Tibial artery (tissue), 4 donors: Measurements from ENCODE around the gene ZNF502.
"Not testable (repeated sequence)": the region's sequence is repeated elsewhere in the genome, so short reads cannot be mapped to it uniquely, and the experiment has no call there.

Experiments used
- DNase-seq, 2 donors: peaks; one replicate each; pipeline ENCODE4 v3.0.0-alpha.2; 2019
- H3K27ac ChIP-seq, 2 donors: fragments of 200-600 bp; sonication (generic) in 1 of 2; 1 replicate in 1 of 2; 2 replicates in 1 of 2; pipeline ENCODE4 v1.5.1; 2018 to 2019; ENCODE audit warnings: mild to moderate bottlenecking in 1 of 2
- H3K27me3 ChIP-seq, 2 donors: fragments of 200-600 bp; sonication (generic) in 1 of 2; one replicate each; pipeline versions ENCODE4 v1.5.1 to v1.6.0; 2016 to 2019
- H3K36me3 ChIP-seq, 3 donors: fragments of 200-600 bp; sonication (generic) in 2 of 3; one replicate each; pipeline ENCODE4 v1.5.1; 2016 to 2019; ENCODE audit warnings: mild to moderate bottlenecking in 2 of 3
- H3K4me1 ChIP-seq, 4 donors: fragments of 200-600 bp; sonication (generic) in 2 of 4; 1 replicate in 3 of 4; 2 replicates in 1 of 4; pipeline ENCODE4 v1.5.1; 2016 to 2019
- H3K4me3 ChIP-seq, 2 donors: fragments of 200-600 bp; sonication (generic) in 1 of 2; 1 replicate in 1 of 2; 2 replicates in 1 of 2; pipeline ENCODE4 v1.5.1; 2018 to 2019; ENCODE audit warnings: mild to moderate bottlenecking in 2 of 2
- H3K9me3 ChIP-seq, 3 donors: fragments of 200-600 bp; sonication (generic) in 1 of 3; one replicate each; pipeline ENCODE4 v1.5.1; 2016 to 2019
- intact Hi-C: fragments of 100-400 bp; cut with DNase I; formaldehyde crosslinking; loops from one replicate; pipeline ENCODE4 v1.15.0; 2023; ENCODE audit warnings: low total_unique reads
- TF ChIP-seq, protein P1 (sequence below), 2 experiments: fragments of 200-600 bp in 1 of 2; fragments of 450-650 bp in 1 of 2; IDR thresholded peaks; one replicate each; pipeline ENCODE4 v1.5.1; 2017 to 2019; ENCODE audit warnings: antibody characterized with exemption in 2 of 2, mild to moderate bottlenecking in 1 of 2, moderate library complexity in 1 of 2

ZNF502 gene

GRCh38 chr3:44712455-44713075 lies at the start of gene ZNF502:
TSS of gene ZNF502 (plus strand) at chr3:44712660. CDS start at chr3:44720262, 7,602 bp downstream.
- H3K9me3 ChIP-seq, result peaks cover 0 to 29% (median 11%) of the 10 kb centered on the region in 3 donors
- H3K36me3 ChIP-seq, result peaks cover 15 to 25% (median 17%) of the 10 kb centered on the region in 3 donors
- H3K27ac ChIP-seq, result peak within 1 kb of the TSS; percentile 77 to 78
- no peaks in the 10 kb centered on the region for H3K27me3 ChIP-seq
- intact Hi-C loops, result loop anchor here (5.0 kb wide), 1 partner anchor 50 kb away; the partner anchor contains the start of genes KIAA1143 and KIF15
- TF ChIP-seq, protein P1, sequence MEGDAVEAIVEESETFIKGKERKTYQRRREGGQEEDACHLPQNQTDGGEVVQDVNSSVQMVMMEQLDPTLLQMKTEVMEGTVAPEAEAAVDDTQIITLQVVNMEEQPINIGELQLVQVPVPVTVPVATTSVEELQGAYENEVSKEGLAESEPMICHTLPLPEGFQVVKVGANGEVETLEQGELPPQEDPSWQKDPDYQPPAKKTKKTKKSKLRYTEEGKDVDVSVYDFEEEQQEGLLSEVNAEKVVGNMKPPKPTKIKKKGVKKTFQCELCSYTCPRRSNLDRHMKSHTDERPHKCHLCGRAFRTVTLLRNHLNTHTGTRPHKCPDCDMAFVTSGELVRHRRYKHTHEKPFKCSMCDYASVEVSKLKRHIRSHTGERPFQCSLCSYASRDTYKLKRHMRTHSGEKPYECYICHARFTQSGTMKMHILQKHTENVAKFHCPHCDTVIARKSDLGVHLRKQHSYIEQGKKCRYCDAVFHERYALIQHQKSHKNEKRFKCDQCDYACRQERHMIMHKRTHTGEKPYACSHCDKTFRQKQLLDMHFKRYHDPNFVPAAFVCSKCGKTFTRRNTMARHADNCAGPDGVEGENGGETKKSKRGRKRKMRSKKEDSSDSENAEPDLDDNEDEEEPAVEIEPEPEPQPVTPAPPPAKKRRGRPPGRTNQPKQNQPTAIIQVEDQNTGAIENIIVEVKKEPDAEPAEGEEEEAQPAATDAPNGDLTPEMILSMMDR (IDR thresholded peaks at IDR 0.05), result peak; percentile 42 to 51
- peak within 1 kb of the TSS; percentile 85 to 94 for H3K4me3 ChIP-seq
- peak; percentile 86 to 89 for DNase-seq
- H3K4me1 ChIP-seq, result peaks cover 0 to 10% (median 4%) of the 10 kb centered on the region in 4 donors

DNA sequence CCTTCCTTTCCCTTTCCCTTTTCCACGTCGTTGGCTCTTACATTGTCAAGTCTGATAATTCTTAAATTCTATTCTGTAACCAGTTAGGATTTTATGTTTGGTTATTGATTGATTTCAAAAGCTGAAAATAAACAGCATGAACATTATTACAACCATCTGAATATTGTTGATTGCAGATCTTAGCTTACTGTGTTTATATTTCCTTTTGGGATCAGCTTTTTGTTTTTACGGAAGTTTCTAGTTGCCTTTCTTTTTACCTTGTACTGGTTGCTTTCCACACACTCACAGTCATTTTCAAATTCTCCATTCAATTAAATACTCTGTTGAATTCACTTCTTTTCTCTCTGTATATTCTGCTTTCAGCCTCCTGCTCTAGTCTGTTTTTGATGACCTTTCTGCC lies 47.3 kb upstream of the ZNF502 start:
- Histone ChIP-seq H3K4me1 (no peaks in the 10 kb centered on the region), H3K4me3 (no peak overlapping the region), H3K27me3 (no peaks in the 10 kb centered on the region), H3K9me3 (peaks cover 0 to 32% (median 14%) of the 10 kb centered on the region in 3 donors), H3K27ac (no peak overlapping the region), H3K36me3 (peaks cover 16 to 22% (median 19%) of the 10 kb centered on the region in 3 donors)
- DNase-seq, result no peak
- intact Hi-C loops, result no loop called here
- TF ChIP-seq, protein P1 (IDR thresholded peaks at IDR 0.05), result no peak

DNA sequence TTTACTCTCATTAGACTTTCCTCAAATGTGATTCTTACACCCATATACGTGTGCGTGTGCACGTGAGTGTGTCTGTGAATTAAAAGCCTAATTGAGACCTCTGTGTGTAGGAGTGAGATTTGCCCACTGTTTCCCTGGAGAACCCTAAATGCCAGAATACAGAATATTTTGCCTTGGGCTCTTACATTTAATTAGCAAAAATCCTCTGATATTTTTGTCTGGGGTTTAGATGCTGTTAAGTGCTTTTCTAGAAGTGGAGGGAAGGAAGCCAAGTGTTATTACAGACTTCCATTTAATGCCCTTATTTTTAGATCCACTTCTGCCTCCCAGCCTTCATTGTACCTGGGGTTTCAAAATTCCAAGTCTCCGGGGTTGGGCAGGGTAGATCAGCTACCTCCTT lies 46.1 kb upstream of the ZNF502 start:
- Histone ChIP-seq H3K4me1 (no peaks in the 10 kb centered on the region), H3K27me3 (no peaks in the 10 kb centered on the region), H3K9me3 (peaks cover 0 to 25% (median 3%) of the 10 kb centered on the region in 3 donors), H3K36me3 (peaks cover 4 to 11% (median 7%) of the 10 kb centered on the region in 3 donors), H3K27ac (no peak overlapping the region), H3K4me3 (no peak overlapping the region)
- TF ChIP-seq, protein P1 (IDR thresholded peaks at IDR 0.05), result no peak
- intact Hi-C loops, result no loop called here
- no peak for DNase-seq

DNA sequence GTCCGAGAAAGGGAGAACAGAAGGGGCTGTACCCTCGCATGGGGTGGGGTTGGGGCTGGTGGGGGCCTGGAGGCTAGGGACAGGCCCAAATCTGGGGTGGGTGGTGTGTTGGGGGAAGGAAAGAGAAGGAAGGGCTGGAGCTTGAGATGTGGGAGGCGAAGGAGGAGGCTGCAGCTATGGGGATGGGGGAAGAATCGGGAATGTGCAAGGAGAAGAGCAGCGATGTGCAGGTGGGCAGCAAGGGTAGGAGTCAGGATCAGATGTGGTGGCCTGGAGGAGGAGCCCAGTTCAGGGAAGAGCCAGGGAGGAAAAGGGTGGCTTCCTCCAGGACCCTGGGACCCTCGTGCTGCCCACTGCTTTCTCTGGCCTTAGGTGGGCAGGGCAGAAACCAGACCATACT lies 42.7 kb upstream of the ZNF502 start:
- TF ChIP-seq, protein P1 (IDR thresholded peaks at IDR 0.05), result no peak
- H3K27ac ChIP-seq, result no peak overlapping the region
- no peak overlapping the region for H3K4me3 ChIP-seq
- intact Hi-C loops, result no loop called here
- no peaks in the 10 kb centered on the region for H3K4me1 ChIP-seq
- no peaks in the 10 kb centered on the region for H3K27me3 ChIP-seq
- DNase-seq, result no peak
- peaks cover 0 to 4% (median 0%) of the 10 kb centered on the region in 3 donors for H3K36me3 ChIP-seq
- H3K9me3 ChIP-seq, result peaks cover 0 to 29% (median 8%) of the 10 kb centered on the region in 3 donors

GRCh38 chr3:44673466-44673865 lies 39.0 kb upstream of the ZNF502 start:
- DNase-seq, H3K27ac ChIP-seq, H3K4me3 ChIP-seq, H3K27me3 ChIP-seq, H3K4me1 ChIP-seq, intact Hi-C loops, H3K36me3 ChIP-seq: not testable (repeated sequence)
- H3K9me3 ChIP-seq, result peaks cover 0 to 48% (median 15%) of the 10 kb centered on the region in 3 donors

GRCh38 chr3:44674211-44674610 lies 38.2 kb upstream of the ZNF502 start:
- intact Hi-C loops, result no loop called here
- TF ChIP-seq, protein P1 (IDR thresholded peaks at IDR 0.05), result no peak
- H3K4me3 ChIP-seq, result no peak overlapping the region

More at GRCh38 chr3:44674211-44674610, 38.2 kb upstream of the ZNF502 start:
- Histone ChIP-seq H3K36me3 (peaks cover 0 to 4% (median 0%) of the 10 kb centered on the region in 3 donors), H3K9me3 (peaks cover under 1 to 56% (median 15%) of the 10 kb centered on the region in 3 donors), H3K4me1 (no peaks in the 10 kb centered on the region), H3K27me3 (no peaks in the 10 kb centered on the region), H3K27ac (no peak overlapping the region)
- no peak for DNase-seq
